ENCODE measurements around the gene TSEN15.

Gene TSEN15

GRCh38 chr1:184112176-184112948, 60.8 kb downstream of the TSEN15 start:
- no peak for DNase-seq

- DNase-seq = no peak
Observed at GRCh38 chr1:184113251-184113650, 61.7 kb downstream of the TSEN15 start.

- DNase-seq = no peak
Observed at GRCh38 chr1:184114818-184115398, 63.4 kb downstream of the TSEN15 start.

- DNase-seq = no peak
Observed at GRCh38 chr1:184116287-184116686, 64.8 kb downstream of the TSEN15 start.

GRCh38 chr1:184118046-184118445, 66.5 kb downstream of the TSEN15 start:
- no peak for DNase-seq
